NCI-H187 (cell line): ENCODE results near the gene PIKFYVE.
A peak's percentile ranks its signal among the peaks of the same experiment; 100 is the strongest.
"Not testable (repeated sequence)": the region's sequence is repeated elsewhere in the genome, so short reads cannot be mapped to it uniquely, and the experiment has no call there.

Source experiments
- DNase-seq, 2 experiments: peaks; one replicate each; lab custom pipeline; 2025; lab: John Stamatoyannopoulos, UW

PIKFYVE gene

GRCh38 chr2:208265801-208266552 is at the start of gene PIKFYVE:
TSS of gene PIKFYVE (plus strand) at chr2:208266255. CDS start at chr2:208271520, 5,265 bp downstream.
- DNase-seq = peak; percentile 40 to 82

- not testable (repeated sequence) for DNase-seq
These were observed 44.2 kb upstream of the PIKFYVE start for GRCh38 chr2:208221873-208222272.

DNA sequence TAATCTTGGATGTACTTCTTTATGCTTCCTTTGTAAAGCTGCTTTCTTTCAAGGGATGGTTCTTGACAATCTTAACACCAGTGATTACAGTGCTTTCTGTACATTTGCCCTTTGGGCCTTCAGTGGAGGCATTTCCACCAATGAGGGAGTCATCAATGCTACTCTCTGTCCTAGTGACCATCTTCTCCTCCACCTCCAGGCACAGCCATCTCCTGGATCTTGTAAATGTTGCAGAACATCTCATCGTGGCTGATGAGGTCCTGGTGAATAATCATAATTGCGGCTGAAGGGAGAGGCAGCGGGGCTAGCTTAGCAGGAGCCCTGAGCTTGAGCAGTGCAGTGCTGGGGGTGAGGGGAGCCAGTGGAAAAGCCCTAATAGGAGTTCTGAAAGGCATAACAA is 43.7 kb upstream of the PIKFYVE start:
- no peak for DNase-seq

- DNase-seq = no peak
These were observed 41.3 kb upstream of the PIKFYVE start for GRCh38 chr2:208224802-208225201.

DNA sequence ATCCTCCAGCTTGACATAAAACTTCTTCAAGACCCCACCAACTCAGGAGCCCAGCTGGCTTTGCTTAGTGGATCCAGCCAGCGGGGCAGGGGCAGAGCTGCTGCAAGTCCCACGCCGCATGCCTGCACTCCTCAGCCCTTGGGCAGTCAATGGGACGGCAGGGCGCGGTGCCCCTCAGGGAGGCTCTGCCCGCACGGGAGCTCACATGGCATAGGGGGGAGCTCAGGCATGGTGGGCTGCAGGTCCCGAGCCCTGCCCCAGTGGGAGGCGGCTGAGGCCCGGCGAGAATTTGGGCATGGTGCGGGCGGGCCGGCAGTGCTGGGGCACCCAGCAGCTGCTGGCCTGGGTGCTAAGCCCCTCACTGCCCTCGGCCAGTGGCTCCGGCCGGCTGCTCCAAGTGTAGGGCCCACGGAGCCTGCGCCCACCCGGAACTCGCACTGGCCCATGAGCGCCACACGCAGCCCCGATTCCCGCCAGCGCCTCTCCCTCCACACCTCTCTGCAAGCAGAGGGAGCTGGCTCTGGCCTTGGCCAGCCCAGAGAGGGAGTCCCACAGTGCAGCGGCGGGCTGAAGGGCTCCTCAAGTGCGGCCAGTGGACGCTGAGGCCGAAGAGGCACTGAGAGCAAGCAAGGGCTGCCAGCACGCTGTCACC is 38.3 kb upstream of the PIKFYVE start:
- DNase-seq = no peak

- DNase-seq = no peak
These were observed 37.6 kb upstream of the PIKFYVE start for GRCh38 chr2:208228476-208228875.

GRCh38 chr2:208234786-208235185 is 31.3 kb upstream of the PIKFYVE start:
- no peak for DNase-seq

DNA sequence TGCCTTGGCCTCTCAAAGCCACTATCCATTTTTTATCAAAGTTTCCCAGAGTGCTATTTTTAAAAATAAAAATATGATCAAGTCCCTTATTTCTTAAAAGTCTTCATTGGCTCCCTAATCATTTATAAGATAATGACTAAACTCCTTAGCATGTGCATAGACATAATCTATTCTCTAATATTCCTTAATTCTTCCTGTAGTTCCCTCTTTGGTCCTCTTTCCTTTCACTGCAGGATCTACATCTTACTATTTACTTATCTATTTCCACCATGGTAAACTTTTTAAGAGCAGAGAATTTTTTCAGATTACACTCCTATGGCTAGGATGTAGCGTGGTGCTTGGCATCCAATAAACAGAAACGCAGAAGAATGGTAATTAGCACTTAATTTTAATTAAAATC is 30.2 kb upstream of the PIKFYVE start:
- DNase-seq = no peak

- no peak for DNase-seq
These were observed 26.1 kb upstream of the PIKFYVE start for GRCh38 chr2:208239770-208240493.

DNA sequence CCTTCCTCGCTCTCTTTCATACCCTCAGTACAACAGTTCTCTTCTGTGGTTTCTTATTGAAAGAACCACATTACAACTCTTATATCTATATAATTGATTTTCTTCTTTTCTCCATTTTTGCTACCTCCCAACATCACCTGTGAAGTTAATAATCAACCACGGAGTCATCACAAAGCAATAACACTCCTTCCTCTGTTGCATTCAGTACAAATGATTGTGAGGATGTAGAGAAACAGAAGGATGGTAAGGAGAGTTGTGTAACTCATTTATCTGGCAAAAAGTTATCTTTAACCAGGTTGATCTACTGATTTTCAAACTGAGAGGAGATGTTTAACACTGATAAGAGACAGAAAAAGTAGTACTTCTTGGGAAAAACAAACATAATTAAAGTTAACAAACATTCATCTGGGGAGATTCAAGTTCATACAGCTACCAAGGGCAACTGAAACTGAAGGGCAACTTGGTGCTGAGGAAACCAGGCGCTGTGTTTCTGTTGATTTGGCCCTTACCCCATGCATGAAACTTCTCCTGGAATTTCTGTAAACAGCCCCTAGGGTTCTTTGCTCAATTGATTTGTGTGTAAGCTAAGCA is 25.3 kb upstream of the PIKFYVE start:
- no peak for DNase-seq

- DNase-seq = no peak
These were observed 21.6 kb upstream of the PIKFYVE start for GRCh38 chr2:208244422-208244821.

DNA sequence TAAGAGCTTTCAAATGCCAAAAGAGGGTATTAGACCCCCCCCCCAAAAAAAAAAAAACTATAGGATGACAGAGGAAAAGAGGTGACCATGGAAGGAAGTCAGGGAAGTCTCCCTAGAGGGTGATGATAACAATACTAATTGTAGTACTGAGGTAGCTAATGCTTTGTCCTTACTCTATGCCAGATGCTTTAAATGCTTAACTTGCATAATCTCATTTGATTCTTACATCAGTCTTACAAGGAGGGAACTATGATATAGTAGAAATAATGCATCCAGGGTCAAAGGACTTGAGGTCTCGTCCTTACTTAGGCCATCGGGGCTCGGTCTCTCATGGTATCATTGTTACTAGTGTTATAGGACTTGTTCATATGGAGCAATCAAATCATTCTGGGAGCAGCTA is 20.3 kb upstream of the PIKFYVE start:
- DNase-seq = no peak

- no peak for DNase-seq
These were observed 17.5 kb upstream of the PIKFYVE start for GRCh38 chr2:208248601-208249000.

- DNase-seq = no peak
These were observed 16.8 kb upstream of the PIKFYVE start for GRCh38 chr2:208249296-208249695.

GRCh38 chr2:208250388-208250787 is 15.7 kb upstream of the PIKFYVE start:
- DNase-seq = no peak

GRCh38 chr2:208251098-208251497 is 15.0 kb upstream of the PIKFYVE start:
- no peak for DNase-seq

- DNase-seq = no peak
These were observed 13.2 kb upstream of the PIKFYVE start for GRCh38 chr2:208252716-208253492.

DNA sequence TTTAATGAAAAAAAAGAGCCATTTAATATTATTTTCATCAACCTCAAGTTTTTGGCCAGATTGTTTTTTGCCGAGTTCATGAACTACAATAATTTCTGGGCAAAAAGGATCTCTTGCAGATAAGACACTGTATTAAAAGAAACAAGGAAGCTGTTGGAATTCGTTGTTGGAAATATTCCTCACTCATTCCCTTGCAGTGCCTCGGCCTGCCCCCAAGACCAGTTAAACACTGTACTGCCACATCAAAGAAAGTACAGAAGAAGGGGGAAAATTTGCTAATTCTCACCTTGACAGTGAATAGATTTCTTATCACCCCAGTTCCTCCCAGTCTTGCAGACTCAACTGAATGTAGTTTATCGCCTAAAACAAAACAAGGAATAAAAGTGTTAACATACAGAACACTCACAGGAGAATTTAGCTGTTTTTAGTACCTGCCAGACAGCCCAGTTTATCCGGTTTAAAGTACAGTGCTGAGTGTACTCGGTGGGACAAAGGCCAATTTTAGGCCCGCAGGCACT is 12.4 kb upstream of the PIKFYVE start:
- DNase-seq = no peak

GRCh38 chr2:208254118-208254870 is 11.8 kb upstream of the PIKFYVE start:
- DNase-seq = peak; percentile 23 to 28

- DNase-seq = peak; percentile 75 to 85
These were observed 11.0 kb upstream of the PIKFYVE start, which contains the start of gene IDH1 for GRCh38 chr2:208254871-208255556. TSS of gene IDH1 (minus strand) at chr2:208255071. CDS start at chr2:208251551, 3,520 bp downstream.
